Fibroblast of skin of back (primary cell): ENCODE measurements around the gene CDC25C.
A peak's percentile ranks its signal among the peaks of the same experiment; 100 is the strongest.
"Not testable (repeated sequence)": the region's sequence is repeated elsewhere in the genome, so short reads cannot be mapped to it uniquely, and the experiment has no call there.

Source experiments
- DNase-seq: peaks from one replicate; pipeline ENCODE4 v3.0.0-alpha.2; 2013

The CDC25C gene

DNA sequence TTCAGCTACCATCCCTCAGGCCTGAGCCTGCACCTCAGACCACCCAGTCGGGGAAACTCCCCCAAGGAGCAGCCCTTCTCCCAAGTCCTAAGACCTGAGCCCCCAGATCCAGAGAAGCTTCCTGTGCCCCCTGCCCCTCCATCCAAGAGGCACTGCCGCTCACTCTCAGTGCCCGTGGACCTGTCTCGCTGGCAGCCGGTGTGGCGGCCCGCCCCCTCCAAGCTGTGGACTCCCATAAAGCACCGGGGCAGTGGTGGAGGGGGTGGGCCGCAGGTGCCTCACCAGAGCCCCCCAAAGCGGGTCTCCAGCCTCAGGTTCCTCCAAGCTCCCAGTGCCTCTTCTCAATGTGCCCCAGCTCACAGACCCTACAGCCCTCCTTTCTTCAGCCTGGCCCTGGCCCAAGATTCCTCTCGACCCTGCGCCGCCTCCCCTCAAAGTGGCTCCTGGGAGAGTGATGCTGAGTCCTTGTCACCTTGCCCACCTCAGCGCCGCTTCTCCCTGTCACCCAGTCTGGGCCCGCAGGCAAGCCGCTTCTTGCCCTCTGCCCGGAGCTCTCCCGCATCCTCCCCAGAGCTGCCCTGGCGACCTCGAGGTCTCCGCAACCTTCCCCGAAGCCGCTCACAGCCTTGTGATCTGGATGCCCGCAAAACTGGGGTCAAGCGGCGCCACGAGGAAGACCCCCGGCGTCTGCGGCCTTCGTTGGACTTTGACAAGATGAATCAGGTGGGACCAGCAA is 13.5 kb upstream of the CDC25C start:
- DNase-seq: no peak

GRCh38 chr5:138340008-138340407 is 8.4 kb upstream of the CDC25C start:
- DNase-seq: no peak

GRCh38 chr5:138339464-138339863 is 7.9 kb upstream of the CDC25C start:
- no peak for DNase-seq

GRCh38 chr5:138339091-138339456 is 7.5 kb upstream of the CDC25C start:
- DNase-seq: no peak

DNA sequence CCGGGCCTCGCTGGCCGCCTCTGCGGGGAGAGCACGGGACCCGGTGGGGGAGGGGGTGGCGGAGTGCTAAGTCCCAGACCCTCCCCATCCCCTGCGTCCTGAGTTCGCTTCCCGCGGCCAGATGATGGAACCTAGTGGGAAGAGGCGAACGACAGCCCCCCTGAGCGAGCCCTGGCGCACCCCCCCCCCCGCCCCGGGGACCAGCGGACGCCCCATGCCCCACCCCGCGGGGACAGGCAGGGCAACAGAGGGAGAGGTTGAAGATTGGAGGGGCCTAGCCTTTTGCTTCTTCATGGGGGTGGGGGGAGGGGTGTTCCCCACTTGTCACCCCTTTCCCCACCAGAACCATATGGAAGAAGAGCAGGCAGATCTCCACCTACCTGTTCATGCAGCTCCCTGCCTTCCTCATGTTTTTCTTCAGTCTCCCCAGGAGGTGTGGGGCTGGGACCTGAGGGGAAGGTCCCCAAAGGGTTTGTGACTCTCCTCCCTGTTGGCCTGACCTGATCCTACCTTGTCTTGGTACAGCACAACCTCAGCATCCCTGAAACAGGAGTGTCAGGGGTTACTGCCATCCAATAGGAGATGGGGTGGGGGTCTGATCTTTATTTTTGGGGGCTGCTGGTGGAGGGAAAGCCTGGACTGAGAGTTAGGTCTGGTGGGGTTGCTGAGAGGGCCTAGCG is 6.9 kb upstream of the CDC25C start:
- DNase-seq: no peak

DNA sequence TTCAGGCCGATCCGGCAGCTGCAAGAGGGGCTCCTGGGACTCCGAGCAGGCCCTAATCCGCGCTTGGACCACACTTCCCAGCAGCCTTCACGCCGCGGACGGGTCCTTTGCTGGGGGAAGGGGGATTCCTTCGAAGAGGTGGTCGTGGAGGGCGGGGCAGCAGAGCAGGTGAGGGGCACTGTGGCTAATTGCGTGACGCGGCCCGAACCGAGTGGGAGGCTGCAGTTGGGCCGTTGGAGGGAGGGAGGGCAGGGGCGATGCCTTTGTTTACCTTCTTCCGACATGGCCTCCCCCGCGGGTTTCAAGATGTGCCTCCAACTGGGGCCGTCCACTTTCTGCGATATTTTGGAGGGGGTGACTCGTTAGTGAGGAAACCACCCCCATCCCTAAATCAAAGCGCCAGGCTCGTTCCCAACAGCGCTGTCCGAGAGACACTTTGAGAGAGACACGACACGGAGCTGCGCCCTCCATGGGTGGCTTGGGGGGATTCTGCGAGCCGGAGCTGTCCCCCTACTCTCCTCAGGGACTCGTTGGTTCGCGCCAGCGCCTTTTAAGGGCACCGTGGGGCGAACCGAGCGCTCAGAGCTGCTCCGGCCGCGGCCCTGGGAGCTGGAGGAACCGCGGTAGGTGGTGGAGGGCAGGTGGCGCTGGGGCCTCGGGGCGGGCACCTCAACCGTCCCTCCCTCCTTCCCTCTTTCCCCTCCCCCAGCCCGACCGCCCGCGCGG is 6.2 kb upstream of the CDC25C start, which contains the start of gene FAM53C:
TSS of gene FAM53C (plus strand) at position 582 of the 726 bp plus-strand sequence. CDS start 3,070 bp downstream, outside the sequence.
- peak; percentile 91 for DNase-seq

DNA sequence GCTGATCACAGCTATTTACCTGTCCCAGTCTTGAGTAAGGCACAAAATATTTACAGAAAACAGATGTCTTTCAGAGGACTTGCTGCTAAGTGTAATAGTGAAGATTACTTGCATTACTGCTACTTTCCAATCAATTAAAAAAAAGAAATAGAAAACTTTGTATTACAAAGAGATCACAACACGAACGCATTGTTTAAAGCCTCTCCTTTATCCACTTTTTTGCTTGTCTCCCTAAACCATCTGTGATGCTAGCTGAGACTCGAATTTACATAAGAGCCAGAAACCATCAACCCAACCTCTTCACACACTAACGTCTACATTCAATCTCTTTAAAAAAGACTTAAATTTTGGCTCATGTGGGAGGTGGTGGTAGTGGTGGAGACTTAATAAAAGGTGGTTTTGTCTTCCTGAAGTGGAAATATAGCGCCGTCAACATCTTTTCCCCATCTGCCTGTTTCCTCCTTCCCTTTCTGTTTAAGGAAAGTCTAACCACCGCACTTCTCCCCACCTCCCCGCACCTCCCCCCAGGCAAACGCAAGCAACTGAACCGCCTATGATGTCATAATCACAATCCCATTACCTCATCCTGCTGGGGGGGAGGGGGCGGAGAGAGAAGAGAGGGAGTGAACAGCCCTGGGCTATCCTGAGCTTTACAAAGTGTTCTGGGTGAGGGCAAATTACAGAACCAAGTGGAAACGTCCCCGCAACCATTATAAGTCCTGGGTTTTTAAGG is 5.5 kb upstream of the CDC25C start:
- no peak for DNase-seq

GRCh38 chr5:138334867-138335447 is 3.4 kb upstream of the CDC25C start:
- DNase-seq: no peak

- DNase-seq: no peak
Measured at GRCh38 chr5:138330813-138331448, 673 bp downstream of the CDC25C start.

GRCh38 chr5:138318211-138318610 is 13.4 kb downstream of the CDC25C start:
- not testable (repeated sequence) for DNase-seq

DNA sequence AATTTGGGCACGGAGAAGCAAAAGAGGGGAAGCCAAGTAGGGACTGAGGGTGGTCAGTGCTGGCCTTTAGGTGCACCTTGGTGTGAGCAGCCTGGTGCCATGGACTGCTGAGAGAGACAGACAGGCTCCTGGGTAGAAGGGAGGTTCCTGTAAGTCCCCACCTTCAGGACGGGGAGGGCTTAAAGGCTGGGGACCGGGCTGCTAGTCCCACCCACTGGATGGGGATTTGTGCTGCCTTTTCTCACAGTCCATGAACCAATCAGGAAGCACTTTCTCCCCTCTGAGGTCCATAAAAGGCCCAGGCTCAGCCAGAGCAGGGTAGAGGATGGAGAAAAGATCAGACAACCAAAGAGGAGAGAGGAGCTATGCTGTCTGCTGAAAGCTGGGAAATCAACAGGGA is 15.2 kb downstream of the CDC25C start:
- DNase-seq: no peak

GRCh38 chr5:138315751-138316278 is 15.8 kb downstream of the CDC25C start:
- no peak for DNase-seq

- no peak for DNase-seq
Measured at GRCh38 chr5:138305797-138306196, 25.8 kb downstream of the CDC25C start.

DNA sequence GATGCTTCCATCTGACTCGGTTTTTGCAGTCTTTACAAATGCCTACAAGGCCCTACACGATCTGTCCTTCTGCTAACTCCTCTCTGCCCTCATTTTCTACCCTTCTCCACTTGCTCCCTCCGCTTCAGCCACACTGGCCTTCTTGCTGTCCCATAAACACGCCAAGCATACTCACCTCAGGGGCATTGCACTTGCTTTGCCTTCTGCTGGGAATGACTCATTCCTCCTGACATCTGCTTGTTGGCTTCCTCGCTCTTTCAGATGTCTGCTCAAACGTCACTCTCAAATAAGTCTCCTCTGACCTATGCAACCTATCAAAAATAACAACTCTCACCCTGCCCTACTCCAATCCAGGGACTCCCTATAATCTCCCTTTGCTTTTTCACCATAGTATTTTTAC is 28.2 kb downstream of the CDC25C start:
- DNase-seq: peak; percentile 5

- DNase-seq: no peak
Measured at GRCh38 chr5:138289296-138289695, 42.3 kb downstream of the CDC25C start.

DNA sequence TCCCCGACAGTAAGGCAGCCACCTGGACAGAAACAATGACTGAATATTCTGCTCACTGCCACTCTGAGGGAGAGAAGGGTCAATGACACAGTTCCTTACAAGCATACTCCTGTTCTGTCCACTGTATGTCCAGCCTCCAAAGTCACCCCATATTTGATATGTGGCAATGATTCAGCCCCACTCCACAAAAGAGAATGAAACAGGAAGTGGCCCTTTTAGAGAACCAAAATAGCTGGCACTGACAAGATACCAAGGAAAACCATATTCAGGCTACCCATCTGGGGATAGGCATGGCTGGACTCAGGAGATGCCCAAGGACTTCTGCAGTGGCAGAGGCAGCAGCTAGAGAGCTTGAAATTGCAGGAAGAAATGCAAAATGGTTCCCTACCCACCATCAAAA is 44.4 kb downstream of the CDC25C start:
- DNase-seq: no peak

DNA sequence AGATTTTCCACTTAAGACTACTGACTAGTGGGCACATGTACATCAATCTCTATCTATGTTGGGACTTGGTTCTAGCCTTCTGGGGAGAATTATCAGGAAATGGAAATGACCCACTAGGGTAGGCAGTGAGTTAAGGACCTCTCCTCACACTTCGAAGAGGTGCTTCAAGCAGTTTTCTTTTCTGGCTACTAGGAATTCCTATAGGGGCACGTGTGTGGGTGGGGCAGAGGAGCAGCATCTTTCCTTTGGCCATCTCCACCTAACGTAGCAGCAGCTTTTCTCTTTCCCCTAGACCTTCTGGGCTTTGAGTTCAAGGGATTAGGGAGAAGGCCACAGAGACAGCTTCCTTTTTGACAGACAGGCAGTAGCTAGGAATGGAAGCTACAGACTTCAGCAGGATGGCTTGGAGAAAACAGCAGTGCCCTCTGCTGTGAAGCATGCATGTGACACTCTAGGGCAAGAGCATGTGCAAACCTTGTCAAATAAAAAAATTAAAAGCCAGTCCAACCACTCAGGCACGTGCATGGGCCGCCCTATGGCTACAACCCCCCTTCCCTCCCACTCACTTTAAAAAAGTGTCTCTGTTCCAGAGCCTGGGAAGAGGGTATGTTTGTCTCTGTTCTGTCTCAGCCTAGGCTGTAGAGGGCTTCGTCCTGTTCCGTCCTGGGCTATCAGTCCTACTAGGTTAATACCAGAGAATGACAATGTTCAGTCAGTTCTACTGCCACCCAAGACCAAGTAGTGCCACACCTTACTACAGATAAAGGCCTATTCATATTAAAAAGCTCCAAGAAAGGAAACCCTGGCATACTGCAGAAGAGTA is 48.5 kb downstream of the CDC25C start:
- peak; percentile 52 for DNase-seq

DNA sequence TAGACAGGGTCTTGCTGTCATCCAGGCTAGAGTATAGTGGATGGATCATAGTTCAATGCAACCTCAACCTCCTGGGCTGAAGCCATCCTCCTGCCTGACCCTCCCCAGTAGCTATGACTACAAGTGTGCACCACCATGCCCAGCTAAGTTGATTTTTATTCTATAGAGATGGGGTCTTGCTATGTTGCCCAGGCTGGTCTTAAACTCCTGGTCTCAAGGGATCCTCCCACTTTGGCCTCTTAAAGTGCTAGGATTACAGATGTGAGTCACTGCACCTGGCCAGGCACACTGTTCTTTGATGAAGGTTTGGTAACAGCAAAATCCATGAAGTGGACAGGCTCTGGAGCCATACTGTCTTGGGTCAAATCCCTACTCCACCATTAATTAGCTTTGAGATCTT is 50.7 kb downstream of the CDC25C start:
- no peak for DNase-seq

DNA sequence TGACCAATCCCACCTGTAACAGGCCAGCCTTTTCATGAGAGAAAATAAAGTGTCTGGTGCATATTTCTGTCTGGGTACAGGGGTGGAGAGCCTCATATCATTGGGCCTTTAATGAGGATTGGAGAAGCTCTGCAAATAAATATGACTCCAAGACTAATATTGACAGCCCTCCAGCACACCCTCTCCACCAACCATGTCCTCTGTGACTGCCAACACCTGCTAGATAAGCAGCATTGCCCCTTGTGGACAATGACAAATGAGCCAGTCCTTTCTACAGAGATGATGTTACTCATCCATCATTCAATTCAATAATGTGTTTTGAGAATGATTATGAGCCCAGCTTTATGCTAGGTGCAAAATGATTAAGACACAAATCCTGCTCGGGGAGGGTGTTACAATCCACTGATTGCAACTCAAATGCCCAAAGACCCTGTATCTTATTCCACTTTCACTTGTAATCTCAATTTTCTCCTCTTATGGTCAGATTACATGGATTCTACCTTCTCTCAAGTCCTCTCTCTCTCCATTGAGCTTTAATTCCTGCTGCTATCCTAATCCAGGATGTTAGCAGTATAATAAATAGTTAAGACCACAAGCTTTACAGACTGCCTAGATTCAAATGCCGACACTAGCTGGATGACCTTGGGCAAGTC is 55.1 kb downstream of the CDC25C start:
- no peak for DNase-seq

DNA sequence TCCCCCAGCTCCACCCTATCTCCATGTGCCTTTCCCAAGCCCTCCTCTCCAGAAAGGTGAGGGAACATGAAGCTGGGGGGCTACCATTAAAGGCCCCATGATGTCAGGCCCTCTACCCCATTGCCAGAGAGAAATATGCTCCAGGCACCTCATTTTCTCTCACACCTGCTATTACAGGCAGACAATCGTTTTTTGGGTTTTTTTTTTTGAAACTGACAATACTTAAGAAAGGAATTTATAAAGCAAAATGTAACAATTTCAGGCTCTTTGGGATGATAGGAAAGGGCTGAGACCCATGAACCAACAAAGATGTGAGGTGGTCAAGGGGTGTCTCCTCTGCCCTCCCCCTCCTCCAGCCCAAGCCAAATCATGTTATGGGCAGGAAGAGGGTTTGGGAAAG is 55.7 kb downstream of the CDC25C start:
- DNase-seq: no peak
